ENCODE data around the gene DYNLRB1.

DYNLRB1 gene

DNA sequence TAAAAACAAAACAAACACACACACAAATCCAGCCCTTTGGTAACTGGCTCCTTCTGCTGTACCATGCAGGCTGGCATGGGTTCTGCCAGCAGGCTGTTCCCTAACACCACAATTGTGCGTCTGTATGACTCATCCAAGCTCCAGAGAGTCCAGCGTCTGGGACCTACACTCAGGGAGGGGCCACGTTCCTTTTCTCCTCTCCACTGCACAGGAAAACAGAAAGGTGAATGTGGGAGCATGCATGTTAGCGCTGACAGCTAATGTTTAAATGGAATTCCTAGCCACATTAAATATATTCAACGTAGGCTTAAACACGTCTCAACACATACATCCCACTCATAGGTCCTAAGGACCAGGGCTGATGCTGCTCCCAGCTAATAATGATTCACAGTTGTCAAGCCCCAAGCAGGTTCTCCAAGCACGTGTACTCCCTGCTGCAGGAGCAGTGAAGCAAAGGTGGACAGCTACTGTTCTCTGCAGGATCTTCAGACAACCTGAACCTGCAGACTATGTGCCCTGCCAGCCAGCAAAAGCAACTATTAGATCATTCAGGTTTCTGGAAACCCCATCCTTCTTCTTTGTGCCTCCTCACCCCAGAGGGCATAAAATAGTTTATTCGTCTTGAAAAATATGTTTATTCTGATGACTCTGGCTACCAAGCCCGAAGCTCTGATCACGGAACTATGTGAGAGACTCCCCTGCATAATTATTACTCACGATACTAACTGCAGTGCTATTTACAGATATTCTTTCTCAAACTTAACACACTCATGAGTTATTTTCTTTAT, 63.2 kb downstream of the DYNLRB1 start:
- no peak for DNase-seq (ENCODE audit: low spot score)

DNA sequence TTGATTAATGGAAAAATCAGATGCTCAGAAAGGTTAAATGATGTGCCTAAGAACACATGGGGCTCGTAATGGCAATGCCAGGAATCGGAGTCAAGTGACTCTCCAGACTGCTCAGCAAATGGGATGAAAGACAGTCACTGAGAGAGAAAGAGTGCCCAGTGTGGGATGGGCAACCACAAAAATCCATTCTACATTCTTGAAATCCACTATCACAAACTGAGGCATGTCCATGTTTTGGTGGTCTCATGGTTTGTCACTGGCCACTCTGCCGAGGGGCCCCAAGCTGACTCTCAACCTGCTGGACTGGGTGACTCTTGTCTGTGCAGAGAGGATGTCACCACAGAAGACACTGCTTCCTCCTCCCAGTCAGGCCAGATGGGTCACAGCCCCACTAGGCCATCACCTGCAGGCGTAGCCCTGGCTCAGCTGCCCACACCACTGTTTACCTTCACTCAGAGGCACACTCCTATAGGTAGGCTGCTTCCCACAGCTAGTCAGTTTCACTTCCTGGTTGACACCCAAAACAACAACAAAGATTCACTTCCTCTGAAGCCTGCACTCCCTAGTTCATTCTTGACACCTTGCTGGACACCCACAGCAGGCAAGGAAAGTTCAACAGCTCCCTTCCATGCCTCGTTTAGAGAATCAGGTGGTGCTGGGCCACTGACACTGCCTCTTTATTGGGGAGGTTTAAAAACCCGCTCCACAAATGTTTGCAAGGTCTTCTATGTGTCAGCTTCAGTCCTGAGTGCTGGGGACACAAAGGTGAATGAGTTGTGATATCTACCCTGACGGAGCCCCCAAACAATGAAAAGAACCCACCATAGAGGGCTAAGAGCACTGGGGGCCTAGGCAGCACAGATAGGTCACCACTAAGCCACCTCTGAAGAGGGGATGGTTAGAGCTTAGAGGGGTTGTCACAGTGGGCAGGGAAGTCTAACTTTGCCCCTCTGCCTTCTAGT, 64.0 kb downstream of the DYNLRB1 start:
- peak; percentile 28 for DNase-seq (ENCODE audit: low spot score)

DNA sequence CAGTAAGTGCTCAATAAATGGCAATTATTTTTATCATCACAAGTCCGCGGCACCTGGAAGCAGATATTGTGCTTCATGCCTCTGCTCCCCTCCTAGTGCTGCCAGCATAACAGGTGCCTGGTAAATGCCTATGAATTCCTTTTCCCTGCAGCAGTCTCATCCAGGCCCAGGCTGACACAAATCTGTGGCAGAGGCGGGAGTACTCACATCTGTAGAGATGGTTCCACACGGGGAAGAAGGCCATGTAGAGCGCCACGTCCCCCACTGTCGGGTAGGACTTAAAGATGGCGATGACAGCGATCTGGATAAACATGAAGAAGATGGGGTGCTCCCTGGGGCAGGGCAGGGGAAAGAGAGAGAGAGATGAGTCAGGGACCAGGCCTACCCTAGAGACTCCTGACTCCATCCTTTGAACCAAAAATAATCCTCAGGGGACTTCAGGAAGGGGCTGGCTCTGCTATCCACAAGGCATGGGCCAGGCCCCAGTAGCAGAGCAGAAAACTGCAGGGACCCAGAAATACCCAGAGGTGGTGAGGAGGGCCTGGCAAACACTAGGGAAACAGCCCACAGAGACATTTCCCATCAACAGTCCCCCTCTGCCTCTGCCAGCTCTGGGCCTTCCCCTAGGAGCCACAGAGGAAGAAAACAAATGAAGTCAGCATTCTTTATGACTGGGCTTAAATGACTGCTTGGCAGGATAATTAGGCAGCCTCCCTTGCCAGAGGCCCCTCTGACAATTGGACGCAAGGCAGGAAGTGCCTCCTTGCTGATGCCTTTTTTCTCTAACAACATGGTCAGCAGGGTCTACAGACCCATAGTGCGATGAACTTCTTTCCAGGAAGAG, 65.3 kb downstream of the DYNLRB1 start:
- peak; percentile 67 for DNase-seq (ENCODE audit: low spot score)

DNA sequence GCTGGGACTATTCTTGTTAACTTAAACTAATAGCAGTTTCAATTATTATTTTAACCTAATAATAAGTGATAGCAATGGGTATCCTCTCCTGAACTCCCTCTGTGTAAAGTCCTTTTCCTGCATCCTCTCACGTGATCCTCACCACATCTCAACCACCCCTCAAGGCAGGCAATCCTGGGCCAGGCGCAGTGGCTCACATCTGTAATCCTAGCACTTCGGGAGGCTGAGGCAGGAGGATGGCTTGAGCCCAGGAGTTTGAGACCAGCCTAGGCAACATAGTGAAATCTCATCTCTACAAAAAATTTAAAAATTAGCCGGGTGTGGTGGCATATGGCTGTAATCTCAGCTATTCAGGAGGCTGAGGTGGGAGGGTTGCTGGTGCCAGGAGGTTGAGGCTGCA, 66.0 kb downstream of the DYNLRB1 start:
- DNase-seq (ENCODE audit: low spot score): no peak

DNA sequence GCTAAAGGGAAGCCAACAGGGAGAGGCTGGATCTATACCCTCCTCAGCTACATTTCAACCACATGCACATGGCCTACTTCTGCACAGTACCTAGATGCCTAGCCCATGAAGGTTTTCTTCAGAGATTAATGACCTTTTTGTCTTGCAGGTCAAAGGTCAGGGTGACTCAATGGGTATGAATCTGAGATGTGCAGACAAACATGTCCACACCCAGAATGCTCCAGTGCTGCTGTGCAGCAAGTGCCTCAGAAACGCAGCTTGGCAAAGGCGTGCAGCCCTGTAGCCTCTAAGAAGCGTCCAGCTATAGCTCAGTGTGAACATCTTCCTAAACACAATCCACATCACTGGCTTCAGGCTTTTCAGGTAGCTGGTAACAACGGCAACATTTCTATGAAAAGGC, 66.7 kb downstream of the DYNLRB1 start:
- no peak for DNase-seq (ENCODE audit: low spot score)

DNA sequence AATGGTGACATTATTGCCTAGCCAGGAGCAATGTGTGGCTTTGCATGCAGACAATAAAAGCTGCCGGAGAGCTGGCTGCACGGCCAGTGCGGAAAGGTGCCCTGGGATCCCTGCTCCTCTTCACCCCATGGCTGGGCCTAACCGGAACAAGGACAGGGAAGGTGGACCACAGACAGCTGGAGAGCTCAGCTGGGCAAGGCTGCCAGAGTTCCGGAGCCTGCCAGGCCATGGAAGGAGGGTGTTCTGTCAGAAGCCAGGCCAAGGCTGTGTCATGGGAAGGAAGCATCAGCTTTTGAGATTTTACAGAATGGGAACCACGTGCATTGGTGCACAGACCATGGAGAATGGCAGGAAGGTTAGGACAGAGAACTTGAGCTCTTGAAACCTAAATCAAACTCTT, 67.3 kb downstream of the DYNLRB1 start:
- no peak for DNase-seq (ENCODE audit: low spot score)

DNA sequence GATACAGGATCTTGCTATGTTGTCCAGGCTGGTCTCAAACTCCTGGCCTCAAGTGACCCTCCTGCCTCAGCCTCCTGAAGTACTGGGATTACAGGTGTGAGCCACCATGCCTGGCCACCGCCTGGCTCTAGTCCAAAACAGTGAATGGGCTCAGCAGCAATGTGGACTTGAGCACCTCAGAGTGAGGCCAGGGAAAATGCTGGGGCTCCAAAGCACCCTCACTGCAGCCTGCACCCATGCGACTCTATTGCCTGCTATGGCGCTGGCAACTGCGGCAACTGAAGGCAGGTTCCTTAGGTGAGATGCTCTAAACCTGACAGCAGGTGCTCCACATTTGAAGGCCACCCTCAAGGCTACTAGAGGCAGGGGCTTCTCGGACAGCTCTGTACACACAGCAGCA, 68.8 kb downstream of the DYNLRB1 start:
- DNase-seq (ENCODE audit: low spot score): no peak

DNA sequence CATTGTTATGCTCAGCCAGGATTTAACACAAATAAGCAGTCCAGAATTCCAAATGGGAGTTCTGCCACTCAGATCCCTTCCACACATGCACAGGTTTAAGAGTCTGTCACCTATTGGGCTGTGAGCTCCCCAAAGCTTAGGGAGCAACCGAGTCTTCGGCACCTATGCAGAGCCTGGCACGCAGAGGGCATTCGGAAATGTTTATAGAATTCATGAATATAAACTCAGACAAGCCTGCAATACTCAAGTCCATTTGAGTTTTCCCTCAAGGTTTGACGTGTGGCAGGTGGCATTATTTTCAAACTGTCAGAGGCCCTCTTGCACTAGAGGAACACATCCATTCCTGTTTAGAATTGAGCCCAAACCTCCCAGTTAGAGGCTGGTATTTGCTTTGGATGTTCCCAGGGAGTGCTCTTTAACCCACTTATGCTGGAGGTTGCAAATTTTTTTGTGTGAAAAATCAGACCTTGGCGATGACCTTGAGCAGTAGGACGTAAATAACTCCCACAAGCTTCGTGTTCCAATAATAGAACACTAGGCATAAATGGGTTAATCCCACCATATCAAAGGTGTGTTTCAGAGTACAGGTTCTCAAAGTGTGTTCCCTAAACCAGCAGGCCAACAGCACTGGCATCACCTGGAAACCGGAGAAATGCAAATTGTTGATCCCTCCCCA, 70.4 kb downstream of the DYNLRB1 start:
- DNase-seq (ENCODE audit: low spot score): no peak
